ENCODE measurements around the gene ZNF143.

The ZNF143 gene

GRCh38 chr11:9459667-9460321, 1.0 kb upstream of the ZNF143 start:
- H3F3A ChIP-seq (ENCODE audit: insufficient read depth, low read length), result peaks cover 21% of the 10 kb centered on the region
- H3K27me3 ChIP-seq (replicated peaks; ENCODE audit: insufficient read depth, low read length), result no peaks in the 10 kb centered on the region
- no peaks in the 10 kb centered on the region for H3K9me3 ChIP-seq (replicated peaks; ENCODE audit: insufficient read depth, low read length)
- DNase-seq, result peak; percentile 48
- no peaks in the 10 kb centered on the region for H3K9me2 ChIP-seq (replicated peaks; ENCODE audit: insufficient read depth, low read length)
- H3K4me1 ChIP-seq (ENCODE audit: low read length), result peaks cover 7% of the 10 kb centered on the region
- peak overlapping the region; percentile 96 for H3K9ac ChIP-seq (ENCODE audit: low read length)
- peak overlapping the region; percentile 84 for H3K4me3 ChIP-seq (ENCODE audit: low read length)
- H3K4me2 ChIP-seq (ENCODE audit: low read depth, low read length), result peak overlapping the region; percentile 79
- peaks cover 46% of the 10 kb centered on the region for H3K79me2 ChIP-seq (ENCODE audit: low read length)
- TF ChIP-seq EZH2 (optimal IDR thresholded peaks at IDR 0.05; ENCODE audit: low read depth, low read length), result no peak
- peak overlapping the region; percentile 77 for H3K27ac ChIP-seq (ENCODE audit: low read length)
- H2AFZ ChIP-seq (ENCODE audit: low read length), result peak overlapping the region; percentile 47
- H4K20me1 ChIP-seq (ENCODE audit: insufficient read depth, low read length), result no peaks in the 10 kb centered on the region
- H3K36me3 ChIP-seq (replicated peaks; ENCODE audit: insufficient read depth, low read length), result 0 out of 2 replicates have a peak, but pooled peaks cover 3% of the 10 kb centered on the region

GRCh38 chr11:9461063-9461759, 399 bp downstream of the ZNF143 start:
- peak overlapping the region; percentile 79 for H3K4me3 ChIP-seq (ENCODE audit: low read length)
- H3K9ac ChIP-seq (ENCODE audit: low read length), result peak overlapping the region; percentile 93
- peak overlapping the region; percentile 73 for H2AFZ ChIP-seq (ENCODE audit: low read length)
- H3K4me2 ChIP-seq (ENCODE audit: low read depth, low read length), result peak overlapping the region; percentile 70
- TF ChIP-seq CTCF (IDR thresholded peaks at IDR 0.05; ENCODE audit: low read length) (no peak), EZH2 (optimal IDR thresholded peaks at IDR 0.05; ENCODE audit: low read depth, low read length) (no peak), EZH2phosphoT487 (IDR thresholded peaks at IDR 0.05; ENCODE audit: low read length) (no peak)
- peaks cover 7% of the 10 kb centered on the region for H3K4me1 ChIP-seq (ENCODE audit: low read length)
- peaks cover 56% of the 10 kb centered on the region for H3K79me2 ChIP-seq (ENCODE audit: low read length)
- H3F3A ChIP-seq (ENCODE audit: insufficient read depth, low read length), result peaks cover 21% of the 10 kb centered on the region
- peak overlapping the region; percentile 97 for H3K27ac ChIP-seq (ENCODE audit: low read length)
- H3K36me3 ChIP-seq (replicated peaks; ENCODE audit: insufficient read depth, low read length), result 0 out of 2 replicates have a peak, but pooled peaks cover 3% of the 10 kb centered on the region
- no peaks in the 10 kb centered on the region for H3K9me2 ChIP-seq (replicated peaks; ENCODE audit: insufficient read depth, low read length)
- H3K27me3 ChIP-seq (replicated peaks; ENCODE audit: insufficient read depth, low read length), result no peaks in the 10 kb centered on the region
- H3K9me3 ChIP-seq (replicated peaks; ENCODE audit: insufficient read depth, low read length), result no peaks in the 10 kb centered on the region
- DNase-seq, result peak; percentile 91
- H4K20me1 ChIP-seq (ENCODE audit: insufficient read depth, low read length), result no peaks in the 10 kb centered on the region

- H3K79me2 ChIP-seq (ENCODE audit: low read length), result peaks cover 59% of the 10 kb centered on the region
- peak overlapping the region; percentile 93 for H3K9ac ChIP-seq (ENCODE audit: low read length)
- H3K4me1 ChIP-seq (ENCODE audit: low read length), result peaks cover 7% of the 10 kb centered on the region
- H3K27me3 ChIP-seq (replicated peaks; ENCODE audit: insufficient read depth, low read length), result no peaks in the 10 kb centered on the region
- H3K4me3 ChIP-seq (ENCODE audit: low read length), result peak overlapping the region; percentile 79
- peaks cover 21% of the 10 kb centered on the region for H3F3A ChIP-seq (ENCODE audit: insufficient read depth, low read length)
- H3K36me3 ChIP-seq (replicated peaks; ENCODE audit: insufficient read depth, low read length), result 0 out of 2 replicates have a peak, but pooled peaks cover 3% of the 10 kb centered on the region
- DNase-seq, result peak; percentile 41
- peak overlapping the region; percentile 97 for H3K27ac ChIP-seq (ENCODE audit: low read length)
- no peaks in the 10 kb centered on the region for H4K20me1 ChIP-seq (ENCODE audit: insufficient read depth, low read length)
- H3K9me2 ChIP-seq (replicated peaks; ENCODE audit: insufficient read depth, low read length), result no peaks in the 10 kb centered on the region
- H2AFZ ChIP-seq (ENCODE audit: low read length), result peak overlapping the region; percentile 73
- H3K9me3 ChIP-seq (replicated peaks; ENCODE audit: insufficient read depth, low read length), result no peaks in the 10 kb centered on the region
- TF ChIP-seq CTCF (IDR thresholded peaks at IDR 0.05; ENCODE audit: low read length), result no peak
- no peak for TF ChIP-seq EZH2 (optimal IDR thresholded peaks at IDR 0.05; ENCODE audit: low read depth, low read length)
- TF ChIP-seq EZH2phosphoT487 (IDR thresholded peaks at IDR 0.05; ENCODE audit: low read length), result no peak
- peak overlapping the region; percentile 70 for H3K4me2 ChIP-seq (ENCODE audit: low read depth, low read length)
Measured at GRCh38 chr11:9461760-9462134, 935 bp downstream of the ZNF143 start.
